ENCODE results near the gene ANK3.

The ANK3 gene

DNA sequence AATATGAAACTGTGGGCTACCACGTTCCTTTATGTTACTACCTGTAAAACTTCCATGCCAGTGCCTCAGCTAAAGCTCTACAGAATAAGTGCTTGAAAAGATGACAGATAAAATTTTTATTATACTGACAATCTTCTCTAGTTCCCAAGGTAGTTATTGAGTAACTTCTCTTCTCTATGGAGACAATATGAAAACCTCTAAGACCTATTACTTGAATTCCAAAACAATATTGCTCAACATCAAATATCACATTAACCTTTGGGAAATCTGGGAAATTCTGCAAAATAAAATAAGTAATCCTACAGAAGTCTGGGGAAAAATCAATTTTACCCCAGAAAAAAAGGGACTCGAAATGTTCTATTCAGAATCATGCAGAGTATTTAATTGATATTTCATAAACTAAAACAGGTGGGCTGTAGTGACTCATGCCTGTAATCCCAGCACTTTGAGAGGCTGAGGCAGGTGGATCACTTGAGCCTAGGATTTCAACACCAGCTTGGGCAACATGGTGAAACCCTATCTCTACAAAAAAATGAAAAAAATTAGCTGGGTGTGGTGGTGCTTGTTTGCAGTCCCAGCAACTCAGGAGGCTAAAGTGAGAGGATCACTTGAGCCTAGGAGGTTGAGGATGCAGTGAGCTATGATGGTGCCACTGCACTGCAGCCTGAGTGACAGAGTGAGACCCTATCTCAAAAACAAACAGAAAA, 23.8 kb upstream of the ANK3 start:
- DNase-seq = no peak

DNA sequence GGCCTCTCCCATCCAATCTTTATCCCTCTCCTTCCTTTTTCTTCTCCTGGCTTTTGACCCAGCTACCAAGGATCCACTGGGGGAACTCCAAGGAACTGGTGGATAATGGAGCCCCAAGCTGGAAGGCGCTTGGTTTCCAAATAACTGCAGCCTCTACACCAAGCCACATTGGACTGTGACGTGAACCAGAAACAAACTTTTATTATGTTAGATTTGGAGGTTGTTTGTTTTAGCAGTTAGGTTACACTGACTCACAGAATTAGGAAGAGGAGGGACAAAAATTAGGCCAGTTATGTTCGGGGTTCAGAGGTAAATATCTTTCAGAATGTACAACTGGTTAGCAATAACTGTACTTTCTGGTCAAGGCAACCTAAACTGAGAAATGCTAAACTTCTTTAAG, 21.3 kb upstream of the ANK3 start:
- DNase-seq = no peak

DNA sequence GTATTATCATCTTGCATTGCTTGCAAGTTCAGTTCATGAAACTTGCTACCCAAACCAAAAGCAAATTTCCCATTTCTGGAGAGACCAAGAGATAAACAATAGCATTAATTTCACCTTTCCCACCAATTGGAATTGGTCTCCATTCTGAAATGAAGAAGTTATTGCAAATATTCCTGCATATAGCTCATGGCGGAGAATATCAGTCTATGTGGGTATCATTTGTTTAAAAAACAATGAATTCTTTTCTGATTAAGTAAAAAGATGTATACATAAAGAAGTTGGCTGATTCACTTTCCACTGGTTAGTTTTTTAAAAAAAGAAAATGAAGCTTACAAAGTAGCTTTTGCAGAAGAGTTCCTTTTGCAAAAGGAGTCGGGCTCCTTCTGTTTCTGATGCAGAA, 19.5 kb upstream of the ANK3 start:
- DNase-seq = no peak

DNA sequence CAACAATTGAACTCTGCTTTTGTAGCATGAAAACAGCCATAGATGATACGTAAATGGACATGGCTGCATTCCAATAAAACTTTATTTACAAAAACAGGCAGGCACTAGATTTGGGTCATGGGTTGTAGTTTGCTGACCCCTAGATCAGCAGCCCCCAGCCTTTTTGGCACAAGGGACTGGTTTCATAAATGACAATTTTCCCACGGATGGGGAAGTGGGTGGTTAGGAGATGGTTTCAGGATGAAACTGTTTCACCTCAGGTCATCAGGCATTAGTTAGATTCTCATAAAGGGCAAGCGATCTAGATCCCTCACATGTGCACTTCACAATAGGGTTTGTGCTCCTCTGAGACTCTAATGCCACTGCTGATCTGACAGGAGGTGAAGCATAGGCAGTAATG, 16.5 kb upstream of the ANK3 start:
- DNase-seq = no peak

DNA sequence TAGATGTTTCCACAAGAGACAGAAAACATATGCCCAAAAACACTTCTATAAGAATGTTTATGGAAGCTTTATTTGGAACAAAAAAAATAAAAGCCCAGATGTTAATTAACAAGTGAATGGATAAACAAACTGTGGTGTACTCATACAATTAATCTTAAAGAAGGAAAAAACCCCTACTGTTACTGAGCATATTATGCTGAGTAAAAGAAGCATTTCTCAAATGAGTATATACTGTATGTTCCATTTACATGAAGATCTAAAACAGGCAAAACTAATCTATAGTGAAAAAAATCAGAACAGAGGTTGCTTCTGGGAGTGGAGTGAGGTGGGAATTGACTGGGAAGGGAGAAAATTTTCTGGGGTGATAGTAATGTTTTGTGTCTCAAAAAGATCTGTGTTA, 15.5 kb upstream of the ANK3 start:
- no peak for DNase-seq

DNA sequence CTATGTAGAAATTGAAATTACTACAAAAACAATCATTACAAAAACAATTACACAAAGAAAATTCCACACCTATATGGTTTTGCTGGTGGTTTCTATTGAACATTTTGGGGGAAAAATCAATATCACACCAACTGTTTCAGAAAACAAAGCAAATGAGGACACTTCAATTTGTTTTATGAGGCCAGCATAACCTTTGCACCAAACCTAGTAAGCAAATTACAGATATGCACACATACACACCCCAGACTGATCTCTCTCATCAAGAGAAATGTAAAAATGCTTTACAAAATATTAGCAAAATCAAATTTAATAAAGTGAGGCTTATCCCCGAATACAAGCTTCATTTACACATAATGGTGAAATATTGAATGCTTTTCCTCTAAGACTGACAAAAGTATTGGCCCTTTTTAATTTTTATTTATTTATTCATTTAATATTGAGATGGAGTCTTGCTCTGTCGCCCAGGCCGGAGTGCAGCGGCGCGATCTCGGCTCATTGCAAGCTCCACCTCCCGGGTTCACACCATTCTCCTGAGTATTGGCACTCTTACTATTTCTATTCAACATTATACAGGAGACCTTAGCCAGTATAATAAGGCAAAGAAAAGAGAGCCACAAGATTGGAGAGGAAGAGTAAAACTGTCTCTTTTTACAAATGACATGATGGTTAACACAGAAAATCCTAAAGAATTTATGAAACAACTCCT, 13.6 kb upstream of the ANK3 start:
- no peak for DNase-seq

DNA sequence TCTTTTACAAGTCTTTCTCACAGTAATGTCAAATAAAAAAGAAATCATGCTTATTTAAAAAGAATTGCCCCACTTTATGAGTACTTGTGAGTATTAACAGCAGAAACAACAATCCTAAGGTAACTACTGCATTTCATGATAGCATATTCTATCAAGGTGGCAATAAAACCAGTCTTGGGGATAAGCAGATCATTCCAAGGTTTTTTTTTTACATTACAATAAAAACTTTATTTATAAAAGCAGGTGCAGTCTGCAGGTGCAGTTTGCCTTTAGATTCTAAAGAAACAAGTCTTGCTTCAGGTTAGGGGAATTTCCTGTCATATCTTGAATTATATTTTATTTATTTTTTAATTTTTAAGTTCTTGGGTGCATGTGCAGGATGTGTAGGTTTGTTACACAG, 10.7 kb upstream of the ANK3 start:
- DNase-seq = no peak

DNA sequence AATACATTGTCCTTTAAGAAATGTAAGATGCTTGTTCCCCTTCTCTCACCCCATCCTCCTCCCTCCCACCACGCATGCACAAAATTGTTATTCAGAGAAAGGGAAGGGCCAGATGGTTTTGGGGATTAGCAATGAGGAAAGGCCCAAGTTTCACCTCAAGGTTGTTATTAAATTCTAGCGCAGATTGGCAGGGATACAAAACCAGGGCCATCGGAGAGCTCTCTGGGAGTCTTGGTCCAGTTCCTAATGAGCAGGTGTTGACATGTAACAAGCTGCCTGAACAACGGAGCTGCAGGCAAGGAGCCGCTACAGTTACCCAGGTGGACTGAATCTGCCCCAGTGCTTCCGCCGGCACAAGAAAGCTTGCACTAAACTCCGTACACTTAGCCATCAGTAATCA, 9.7 kb upstream of the ANK3 start:
- DNase-seq = no peak

DNA sequence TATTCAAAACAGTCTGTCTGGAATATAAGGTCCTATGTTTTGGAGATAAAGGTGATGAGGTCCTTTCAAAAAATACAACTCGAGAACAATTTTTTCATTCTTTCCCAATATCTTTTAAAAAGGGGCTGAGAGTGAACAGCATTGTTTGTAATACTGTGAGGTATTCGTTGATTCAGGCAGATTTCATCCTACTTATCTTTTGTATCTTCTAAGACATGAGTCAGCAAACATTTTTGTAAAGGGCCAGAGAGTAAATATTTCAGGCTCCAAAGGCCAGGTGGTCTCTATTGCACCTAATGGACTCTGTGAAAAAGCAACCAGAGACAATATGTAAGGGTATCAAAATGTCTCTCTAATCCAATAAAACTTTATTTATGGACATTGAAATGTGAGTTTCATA, 8.1 kb upstream of the ANK3 start:
- DNase-seq = no peak

DNA sequence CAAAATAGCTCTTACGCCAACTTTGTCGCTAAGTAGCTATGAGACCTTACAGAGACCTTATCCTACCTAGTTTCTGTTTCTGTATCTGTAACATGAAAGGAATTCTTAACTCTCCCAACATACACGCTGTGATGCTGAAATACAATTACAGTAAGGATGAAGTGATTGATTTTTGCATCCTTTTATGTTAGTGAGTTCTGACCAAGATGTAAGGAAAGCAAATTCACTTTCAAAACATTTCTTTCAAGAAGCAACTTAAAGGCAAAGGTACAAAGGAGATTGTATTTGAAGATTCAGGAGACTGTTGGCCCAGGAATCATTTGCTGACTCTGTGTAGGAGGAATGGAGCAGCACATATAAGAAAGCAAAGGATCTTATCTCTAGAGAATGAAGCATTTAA, 7.1 kb upstream of the ANK3 start:
- no peak for DNase-seq

DNA sequence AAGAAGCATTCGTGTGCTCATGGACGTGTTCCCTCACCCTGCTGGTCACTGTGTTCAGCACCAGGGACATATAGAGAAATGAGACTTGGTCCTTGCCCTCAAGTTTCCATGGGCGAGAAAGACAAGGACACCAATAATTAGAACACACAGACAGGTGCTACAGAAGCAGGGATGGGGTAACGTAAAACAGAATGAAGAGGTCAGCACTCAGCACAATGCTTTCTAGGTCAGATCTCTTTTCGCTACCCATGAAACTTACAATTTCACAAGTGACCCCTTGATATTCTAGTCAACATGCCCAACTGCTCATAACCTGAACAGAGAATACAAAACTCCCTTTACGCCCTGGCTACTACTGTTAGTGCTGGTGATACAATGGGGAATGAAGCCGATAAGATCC, 6.0 kb upstream of the ANK3 start:
- no peak for DNase-seq

DNA sequence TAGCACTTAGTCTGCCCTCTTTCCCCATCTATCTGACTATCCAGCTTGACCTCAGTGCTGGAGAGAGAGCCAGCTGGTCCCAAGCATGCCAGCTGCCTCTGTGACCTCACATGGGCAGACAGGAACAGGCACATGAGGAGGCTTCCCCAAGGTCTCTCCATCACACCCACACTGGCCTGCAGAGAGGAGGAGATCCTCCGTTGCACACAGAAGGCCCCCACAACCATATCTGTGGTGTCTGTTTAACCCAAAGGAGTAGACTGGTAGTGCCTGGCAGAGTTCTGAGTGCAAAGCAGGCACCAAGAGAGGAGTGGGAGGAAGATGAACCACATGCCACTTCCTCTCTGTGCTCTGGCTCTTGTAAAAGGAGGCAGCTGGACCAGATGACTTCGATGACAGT, 4.8 kb upstream of the ANK3 start:
- DNase-seq = no peak

DNA sequence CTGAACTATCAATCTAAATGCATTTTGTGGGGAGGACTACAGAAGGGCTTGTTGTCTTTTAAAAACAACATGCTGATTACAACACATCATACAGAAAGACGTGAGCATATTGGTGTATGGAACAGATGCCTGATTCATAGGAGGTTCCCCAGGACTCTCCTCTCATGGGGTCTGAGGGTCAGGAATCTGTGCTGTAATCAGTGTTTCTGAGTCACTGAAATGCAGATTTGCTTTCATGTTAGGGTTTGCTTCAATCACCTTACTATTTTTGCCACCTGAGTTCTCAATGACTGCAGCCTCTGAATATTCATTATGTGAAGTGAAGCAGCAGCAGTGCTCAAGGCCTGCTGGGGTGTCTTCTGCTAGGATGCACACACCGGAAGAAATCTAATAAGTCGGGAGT, 550 bp upstream of the ANK3 start:
- DNase-seq = no peak

DNA sequence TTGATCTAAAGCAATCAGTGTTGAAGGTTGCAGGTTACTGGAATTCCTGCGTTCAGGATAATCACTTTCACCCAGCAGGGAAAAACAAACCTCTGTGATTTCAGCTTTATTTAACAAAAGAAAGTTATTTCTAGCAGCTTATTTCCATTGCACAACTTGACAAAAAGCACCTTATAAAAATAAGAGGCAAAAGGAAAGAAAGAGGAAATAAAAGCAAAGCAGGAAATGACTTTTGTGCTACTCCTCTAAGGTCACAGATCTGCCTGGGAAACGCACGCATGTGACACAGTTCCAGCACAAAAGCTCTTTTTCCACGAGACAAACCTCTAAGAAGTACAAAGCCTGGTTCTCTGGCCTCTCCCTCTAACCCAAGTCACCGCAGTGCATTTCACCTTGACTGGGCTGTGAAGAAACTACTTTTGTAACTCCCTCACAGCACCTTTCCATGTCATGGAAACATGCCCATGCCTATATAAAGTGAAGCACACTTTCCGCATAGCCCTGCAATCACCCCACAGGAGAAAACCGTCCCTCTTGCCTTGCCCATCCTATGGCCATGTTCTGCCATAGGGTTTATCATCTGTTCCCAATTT, 870 bp downstream of the ANK3 start:
- no peak for DNase-seq

DNA sequence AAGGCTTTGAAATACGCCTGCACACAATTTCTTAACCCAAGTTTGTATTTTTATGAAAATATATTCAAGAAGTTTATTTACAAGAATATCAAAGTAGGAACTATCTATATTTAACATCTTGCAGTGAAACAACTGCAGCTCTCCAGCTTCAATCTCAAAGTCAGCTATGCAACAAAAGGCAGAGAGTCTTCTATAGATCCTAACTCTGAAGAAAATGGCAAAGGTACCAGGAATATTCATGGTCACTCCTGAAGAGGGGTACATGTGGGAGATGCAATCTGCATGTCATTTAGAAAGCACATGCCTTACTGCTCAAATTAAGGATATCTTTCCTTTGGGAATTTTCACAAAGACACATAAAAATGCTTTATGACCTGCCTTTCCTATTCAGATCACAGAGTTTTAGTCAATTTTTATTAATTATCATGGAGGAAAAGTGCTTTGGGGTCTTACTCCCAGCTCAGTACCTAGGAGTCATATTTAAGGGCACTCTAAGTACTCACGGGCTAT, 1.5 kb downstream of the ANK3 start:
- no peak for DNase-seq

DNA sequence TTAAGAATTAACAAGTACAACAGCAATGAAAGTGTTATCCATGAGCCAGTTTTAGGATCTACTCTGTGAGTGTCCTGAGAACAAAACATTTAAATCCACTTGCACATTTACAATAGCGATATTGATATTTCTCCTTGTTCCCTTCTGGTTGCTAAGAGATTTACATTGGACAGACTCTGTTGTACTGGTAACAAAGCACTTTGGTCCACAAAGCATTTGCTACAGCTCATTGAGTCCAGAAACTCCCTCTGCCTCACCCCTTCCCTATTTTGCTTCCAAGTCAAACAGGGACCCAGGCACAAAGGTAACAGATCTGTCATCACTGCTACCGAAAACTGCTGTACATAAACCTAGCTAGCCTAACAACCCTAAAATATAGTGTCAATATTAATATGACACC, 2.1 kb downstream of the ANK3 start:
- no peak for DNase-seq

DNA sequence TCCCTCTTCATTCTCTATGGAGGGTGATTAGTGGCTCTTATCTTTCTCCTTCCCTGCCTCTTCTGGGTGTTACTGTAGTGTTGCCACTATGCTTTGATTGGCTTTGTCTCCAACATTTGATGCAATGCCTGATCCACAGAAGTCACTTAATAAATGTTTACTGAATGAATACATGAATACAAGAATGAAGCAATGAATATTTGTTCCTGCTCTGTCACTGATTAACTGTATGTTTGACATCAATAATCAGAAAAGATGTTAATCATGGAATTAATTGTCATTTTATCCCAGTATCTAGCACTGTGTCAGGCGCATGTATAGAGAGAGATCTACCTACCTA, 4.3 kb downstream of the ANK3 start:
- DNase-seq = no peak

DNA sequence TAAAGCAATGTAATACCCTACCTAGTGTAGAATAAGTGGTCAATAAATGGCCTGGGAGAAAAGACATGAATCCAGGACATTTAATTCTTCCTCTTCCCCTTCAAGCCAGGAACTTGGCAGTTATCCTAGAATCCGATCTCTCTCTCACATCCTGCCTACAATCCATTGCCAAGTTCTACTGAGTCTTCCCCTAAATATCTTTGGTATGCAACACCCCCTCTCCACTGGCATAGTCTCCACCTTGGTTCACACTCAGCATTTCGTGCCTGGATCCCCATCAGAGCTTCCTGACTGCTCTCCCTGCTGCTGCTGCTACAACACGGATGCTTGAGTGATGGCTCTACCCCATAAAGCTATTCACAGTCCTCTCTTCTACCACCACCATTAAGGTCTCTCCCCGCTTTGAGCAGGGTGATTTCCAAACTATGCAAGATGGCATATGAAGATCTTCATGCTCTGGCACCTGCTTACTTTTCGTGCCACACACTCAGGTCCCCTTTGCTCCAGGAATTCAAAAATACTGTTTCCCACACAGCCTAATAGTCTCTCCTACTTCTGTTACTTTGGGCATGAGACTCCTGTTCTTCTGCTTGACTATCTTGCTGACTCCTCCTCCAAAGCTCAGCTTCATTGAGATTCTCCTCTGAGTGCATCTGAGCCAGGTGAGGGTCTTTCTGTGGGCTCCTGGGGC, 4.8 kb downstream of the ANK3 start:
- DNase-seq = no peak

DNA sequence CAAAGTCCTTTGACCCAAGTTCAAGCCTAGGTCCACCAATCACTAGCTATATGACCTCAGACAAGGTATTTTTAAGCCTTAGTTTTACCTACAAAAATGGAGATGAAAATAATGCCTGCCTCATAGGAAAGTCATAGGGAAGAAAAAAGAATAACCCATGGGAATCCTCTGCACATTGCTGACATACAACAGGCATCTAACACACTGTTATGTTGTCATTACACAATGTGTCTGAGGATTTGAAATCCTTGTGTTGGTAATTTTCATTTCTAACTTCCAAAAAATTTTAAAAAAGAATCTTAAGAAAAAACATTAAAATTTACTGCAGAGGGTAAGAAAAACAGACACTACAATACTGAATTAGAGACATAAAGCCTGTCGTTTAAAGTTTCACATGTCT, 5.7 kb downstream of the ANK3 start:
- no peak for DNase-seq

DNA sequence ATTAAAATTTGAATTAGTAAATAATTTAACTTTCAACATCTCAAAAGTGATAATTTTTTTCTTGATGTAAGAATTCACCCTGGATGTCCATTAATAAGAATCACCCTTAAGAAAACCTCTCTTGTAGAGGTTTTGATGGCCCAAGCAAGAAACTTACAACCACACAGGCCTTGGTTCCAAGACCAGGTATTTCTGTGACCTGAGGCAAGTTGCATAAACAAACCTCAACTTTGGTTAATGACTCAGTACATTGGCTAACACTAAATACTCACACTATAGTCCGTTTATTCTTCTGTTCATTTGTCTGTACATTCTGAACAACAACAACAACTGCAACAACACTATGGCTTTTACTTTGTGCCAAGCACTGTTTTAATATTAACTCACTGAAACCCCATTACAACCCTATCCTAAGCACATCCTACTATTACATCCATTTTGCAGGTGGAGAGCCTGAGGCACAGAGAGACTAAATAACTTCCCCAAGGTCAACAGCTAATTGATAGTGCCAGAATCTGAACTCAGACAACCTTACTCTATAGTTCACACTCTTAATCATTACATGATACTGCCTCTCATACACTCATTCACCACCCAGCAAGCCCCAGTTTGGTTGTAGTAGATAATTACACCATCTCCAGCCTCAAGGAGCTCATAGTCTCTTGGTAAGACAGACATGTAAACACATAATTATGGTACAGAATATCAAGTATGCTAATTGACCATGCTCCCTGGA, 6.6 kb downstream of the ANK3 start:
- no peak for DNase-seq

DNA sequence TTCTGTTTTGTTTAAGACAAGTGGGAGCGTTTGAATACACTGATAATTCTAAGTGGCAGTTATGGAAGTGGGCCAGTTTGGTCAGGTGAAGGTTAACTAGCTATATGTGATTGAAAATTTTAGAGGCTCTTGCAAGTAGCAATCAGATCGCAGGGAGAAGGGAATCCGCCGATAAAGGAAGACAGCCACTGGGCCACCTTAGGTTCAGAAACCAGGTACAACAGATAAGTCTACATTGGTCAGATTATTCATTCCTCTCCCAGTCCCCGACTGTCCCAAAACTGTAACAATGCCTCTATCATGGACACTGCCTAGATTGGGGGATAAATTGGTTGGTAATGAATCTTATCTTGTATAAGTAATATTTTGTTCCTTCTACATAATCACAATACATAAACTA, 8.9 kb downstream of the ANK3 start:
- no peak for DNase-seq

DNA sequence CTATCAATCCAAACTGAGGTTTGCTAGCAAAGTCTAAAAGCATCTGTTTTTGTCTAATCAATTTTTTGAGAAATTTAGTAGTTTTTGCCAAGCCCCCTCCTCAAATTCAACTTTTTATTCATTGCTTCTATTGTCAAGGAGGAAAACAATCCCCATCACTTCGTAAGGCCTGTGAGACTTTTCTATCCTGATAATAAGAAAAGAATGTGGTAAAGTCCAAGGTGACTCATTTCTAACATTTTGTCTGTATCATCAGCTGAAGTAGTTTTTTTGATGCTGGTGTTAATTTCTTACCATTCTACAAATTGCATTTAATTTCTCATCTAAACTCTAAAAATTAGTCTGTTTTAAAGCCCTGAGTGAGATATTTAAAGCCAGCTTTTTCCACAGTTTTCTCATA, 11.7 kb downstream of the ANK3 start:
- no peak for DNase-seq

DNA sequence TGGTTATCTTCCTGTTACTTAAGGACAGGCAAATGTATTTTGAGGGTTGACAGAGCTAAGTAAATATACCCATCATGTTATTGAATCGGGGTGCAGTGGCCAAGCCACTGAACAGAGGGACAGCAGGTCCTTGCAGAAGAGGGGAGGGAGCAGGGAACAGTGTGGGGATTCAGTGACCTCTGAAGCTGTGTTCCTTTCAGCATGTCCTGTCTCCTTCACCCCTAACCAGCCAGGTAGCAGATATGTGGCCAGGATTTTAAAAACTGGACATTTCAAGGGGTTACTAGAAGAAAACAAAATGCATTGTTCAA, 12.7 kb downstream of the ANK3 start:
- DNase-seq = no peak
